Retinal pigment epithelial cell (primary cell): ENCODE measurements around the gene DUS1L.

Experiments used
- DNase-seq: peaks from one replicate; pipeline ENCODE4 v3.0.0-alpha.2; 2010; ENCODE audit warnings: low read depth
- H3K4me3 ChIP-seq: 2 replicates; pipeline ENCODE4 v1.5.1; 2011; ENCODE audit warnings: mild to moderate bottlenecking, low read length, control low read depth, moderate library complexity
- TF ChIP-seq, protein P1 (sequence below): conservative IDR thresholded peaks from 2 replicates; pipeline ENCODE4 v1.5.1; 2011; ENCODE audit warnings: low read depth, low read length, control low read depth, inconsistent platforms

Gene DUS1L

DNA sequence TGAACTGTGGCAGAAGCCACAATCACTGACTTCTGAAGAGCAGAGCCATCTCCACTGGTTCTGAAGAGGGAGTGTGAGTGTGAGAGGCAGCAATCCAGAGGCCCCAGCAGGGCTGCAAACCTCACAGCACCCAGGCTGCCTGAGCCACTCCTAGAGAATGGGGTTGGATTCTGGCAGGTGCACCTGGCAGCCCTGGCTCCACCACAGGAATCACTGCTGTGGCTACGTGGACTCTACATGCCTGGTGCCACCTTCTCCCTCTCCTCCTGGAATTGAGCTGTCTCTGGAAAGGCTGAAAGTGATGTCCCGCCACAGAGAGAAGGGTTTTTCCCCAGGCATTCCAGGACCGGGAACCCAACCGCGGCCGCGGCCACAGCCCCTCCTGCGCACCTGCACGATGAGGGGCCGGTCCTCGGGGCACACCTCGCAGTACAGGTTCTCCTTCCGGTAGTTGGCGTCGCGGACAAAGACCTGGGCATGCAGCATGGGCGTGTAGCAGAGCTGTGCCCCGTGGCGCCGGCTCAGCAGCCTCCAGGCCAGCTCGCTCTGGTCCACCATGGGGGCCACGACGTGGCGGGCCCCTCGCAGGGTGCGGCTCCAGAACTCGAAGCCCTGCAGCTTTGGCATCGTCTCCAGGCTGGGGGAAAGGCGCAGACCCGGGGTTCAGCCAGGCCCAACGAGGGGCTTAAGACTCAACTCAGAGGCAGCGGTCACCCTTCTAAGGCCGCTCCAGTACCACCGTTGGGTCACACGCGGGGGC, 991 bp downstream of the DUS1L start:
- peak overlapping the region; percentile 67 for H3K4me3 ChIP-seq
- no peak for DNase-seq
- TF ChIP-seq, protein P1, sequence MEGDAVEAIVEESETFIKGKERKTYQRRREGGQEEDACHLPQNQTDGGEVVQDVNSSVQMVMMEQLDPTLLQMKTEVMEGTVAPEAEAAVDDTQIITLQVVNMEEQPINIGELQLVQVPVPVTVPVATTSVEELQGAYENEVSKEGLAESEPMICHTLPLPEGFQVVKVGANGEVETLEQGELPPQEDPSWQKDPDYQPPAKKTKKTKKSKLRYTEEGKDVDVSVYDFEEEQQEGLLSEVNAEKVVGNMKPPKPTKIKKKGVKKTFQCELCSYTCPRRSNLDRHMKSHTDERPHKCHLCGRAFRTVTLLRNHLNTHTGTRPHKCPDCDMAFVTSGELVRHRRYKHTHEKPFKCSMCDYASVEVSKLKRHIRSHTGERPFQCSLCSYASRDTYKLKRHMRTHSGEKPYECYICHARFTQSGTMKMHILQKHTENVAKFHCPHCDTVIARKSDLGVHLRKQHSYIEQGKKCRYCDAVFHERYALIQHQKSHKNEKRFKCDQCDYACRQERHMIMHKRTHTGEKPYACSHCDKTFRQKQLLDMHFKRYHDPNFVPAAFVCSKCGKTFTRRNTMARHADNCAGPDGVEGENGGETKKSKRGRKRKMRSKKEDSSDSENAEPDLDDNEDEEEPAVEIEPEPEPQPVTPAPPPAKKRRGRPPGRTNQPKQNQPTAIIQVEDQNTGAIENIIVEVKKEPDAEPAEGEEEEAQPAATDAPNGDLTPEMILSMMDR = no peak

DNA sequence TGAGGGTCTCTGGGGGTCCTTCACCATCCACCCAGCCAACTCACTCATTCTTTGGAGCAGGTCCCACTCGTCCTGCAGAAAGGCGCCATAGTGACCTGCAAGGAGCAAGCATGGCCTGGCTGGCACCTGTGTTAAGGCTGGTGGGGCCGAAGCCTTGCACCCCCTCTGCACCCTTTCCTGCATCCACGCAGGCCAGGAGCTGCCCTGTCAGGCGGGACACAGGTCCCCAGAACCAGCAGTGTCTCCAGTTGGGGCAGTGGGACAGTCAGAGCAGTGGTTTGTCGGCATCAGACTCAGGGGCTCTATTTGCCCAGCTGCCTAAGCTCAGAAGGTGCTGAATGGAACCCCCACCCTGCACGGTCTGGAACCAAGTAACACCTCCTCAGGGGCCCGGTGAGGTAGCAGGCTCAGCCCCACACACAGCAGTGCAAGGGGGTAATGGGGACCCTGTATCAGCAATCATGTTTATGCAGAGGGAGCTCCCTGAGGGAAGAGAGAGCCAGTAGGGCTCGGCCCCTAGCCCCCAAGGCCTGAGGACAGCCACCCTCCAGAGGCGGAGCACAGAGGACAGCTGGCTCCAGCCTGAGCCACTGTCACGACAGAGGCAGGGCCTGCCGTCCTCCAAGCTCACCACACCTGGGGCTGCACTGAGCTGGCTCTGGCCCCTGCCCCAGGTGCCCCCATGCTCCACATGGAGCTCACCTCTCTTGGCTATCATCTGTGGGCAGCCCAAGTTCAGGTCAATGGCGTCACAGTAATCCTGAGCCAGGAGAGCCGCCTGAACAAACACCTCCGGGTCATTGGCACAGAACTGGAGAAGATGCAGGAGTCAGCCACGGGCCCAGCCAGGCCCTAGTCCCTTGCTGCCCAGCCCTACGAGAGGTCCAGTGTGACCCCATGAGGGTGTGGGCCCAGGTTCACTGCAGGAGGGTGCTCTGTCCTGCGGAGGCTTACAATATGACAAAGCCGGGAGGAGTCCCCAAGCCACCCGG, 1.9 kb downstream of the DUS1L start:
- H3K4me3 ChIP-seq = no peak overlapping the region
- TF ChIP-seq, protein P1 = no peak
- no peak for DNase-seq

DNA sequence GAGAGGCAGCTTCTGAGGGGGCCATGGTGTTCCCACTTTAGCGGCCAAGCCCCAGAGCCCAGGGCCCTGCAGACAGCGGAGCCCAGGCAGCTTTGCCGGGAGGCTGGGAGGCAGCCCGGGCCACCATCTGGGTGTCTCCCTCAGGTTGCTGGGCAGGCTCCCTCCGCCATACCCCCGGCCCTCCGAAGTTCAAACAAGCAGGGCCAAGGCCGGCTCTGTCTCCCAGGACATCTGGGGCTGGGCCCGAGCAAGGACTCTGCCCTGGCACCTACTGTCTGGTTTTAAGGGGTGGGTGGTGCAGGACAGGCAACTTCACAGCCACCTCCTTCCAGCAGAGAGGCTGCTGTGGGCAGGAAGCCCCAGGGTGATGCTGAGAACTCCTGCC, 2.6 kb downstream of the DUS1L start:
- no peak overlapping the region for H3K4me3 ChIP-seq
- TF ChIP-seq, protein P1 = no peak
- no peak for DNase-seq

DNA sequence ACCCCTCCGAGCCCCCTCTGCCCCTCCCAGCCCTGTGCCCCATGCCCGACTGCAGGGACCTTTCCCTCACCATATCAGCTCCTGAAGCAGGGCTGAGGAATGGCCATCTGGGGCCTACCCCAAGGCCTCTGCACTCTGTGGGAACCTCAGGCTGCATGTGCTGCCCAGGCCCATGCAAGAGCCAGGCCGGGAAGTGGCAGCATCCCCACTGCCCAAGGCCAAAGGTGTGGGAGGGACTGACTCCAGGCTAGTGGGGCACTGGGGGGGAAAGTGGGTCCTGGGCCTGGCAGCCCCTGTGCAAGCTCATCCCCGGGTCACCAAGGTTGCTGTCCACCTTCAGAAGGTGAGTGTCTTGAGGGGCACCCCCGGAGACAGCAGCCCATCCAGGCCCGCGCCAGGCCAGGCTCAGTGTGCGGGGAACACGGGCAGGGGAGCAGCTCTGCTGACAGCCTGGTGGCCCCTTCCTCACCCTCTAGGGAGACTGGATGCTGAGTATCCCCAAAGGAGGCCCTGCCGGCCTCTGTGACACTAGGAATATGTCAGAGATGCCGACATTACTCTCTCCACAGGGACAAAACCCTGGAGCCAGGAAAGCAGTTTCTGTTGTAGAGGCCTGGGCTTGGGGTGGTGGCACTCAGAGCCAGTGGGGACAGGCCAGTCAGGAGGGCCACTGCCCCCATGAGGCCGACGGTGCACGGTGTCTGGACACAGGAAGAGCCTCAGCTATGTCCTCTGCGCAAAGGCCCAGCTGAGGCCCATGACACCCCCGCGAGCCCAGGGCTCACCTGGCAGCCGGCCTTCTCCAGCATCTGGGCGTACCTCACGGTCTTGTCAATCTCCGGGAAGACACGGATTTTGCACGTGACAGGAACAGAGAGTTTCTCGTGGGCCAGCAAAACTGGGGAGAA, 3.3 kb downstream of the DUS1L start:
- H3K4me3 ChIP-seq = no peak overlapping the region
- TF ChIP-seq, protein P1 = no peak
- no peak for DNase-seq

DNA sequence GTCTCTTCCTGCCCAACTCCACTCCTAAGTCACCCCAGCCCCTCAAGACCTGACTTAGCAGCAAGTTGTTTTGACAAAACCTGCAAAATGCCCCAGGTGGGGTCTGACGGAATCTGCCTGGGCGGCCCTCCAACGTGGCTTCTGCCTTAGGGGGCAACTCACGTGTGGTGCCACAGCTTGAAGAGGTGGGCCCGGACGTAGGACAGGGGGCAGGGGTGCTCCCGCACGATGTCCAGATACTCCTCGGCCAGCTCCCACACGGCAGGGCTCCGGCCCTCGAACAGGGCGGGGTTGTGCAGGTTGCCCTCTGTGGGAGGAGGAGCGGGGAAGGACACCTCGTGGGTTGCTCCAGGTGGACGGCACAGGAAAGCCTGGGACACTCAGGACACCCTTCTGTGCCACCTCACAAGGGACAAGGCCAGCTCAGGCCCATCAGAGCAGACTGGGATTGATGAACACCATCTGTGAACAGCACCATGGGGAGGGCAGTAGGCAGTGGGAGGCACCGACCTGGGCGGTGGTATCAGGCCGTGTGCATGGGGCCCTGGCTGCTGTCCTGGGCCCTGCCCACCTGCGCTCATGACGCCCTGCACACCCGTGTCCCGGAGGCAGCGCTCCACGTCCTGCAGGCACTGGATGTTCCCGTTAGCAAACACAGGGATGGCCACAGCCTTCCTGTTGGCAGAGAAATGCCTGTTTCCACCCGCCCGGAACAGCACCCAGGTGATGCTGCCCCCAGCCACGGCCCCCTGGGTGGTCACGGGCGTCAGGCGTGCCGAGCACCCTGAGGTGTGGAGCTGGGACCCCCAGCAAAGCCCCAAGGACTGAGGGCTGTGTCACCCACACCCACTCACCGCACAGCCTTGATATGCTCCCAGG, 4.3 kb downstream of the DUS1L start:
- no peak overlapping the region for H3K4me3 ChIP-seq
- TF ChIP-seq, protein P1 = no peak
- DNase-seq = no peak

DNA sequence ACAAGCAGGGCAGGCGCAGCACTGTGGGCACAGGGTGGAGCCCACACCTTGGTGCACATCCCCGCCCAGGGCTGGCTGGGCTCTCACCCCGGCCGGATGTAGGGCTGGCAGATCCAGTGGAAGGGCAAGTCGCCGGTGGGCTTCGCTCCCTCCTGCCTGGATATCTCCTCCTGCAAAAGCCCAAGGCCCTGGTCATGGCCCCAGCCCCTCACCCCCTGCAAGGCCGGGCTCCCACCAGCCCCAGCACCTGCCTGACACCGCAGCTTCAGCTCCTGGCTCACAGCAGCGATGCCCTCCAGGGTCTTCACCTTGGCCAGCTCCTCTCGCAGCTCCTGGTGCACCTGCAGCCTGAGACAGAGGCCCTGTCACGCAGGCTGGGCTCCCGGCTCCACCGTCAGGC, 5.0 kb downstream of the DUS1L start:
- no peak overlapping the region for H3K4me3 ChIP-seq
- TF ChIP-seq, protein P1 = no peak
- no peak for DNase-seq
